Activated T-helper 17 cell treated with anti-CD3 and anti-CD28 coated beads, Interleukin-2, amount 50 U/mL, for 72 hours (primary cell): Measurements from ENCODE around the gene ZNF728. TPM values are rescaled to one million over a fixed set of nuclear protein-coding genes. Genes with fewer than 3 reads are reported as not detected.

Experiments used
- total RNA-seq, 2 donors: library from RNA; stranded (reverse); gene quantifications; one replicate each; pipeline ENCODE4 v1.2.3, GENCODE V29; 2022

Gene ZNF728
- total RNA-seq, 2 donors from 2014 or later, result 0.13 TPM; not detected in 1

Other genes starting within 250 kb of the ZNF728 start
- gene ZNF99, start 219.0 kb downstream of the ZNF728 start, total RNA-seq, result under 1 TPM in 1 of 2 donors, not detected in 1; 0.05 TPM
- under 1 TPM in 1 of 2 donors, not detected in 1; 0.24 TPM for gene ZNF723, start 170.9 kb downstream of the ZNF728 start, total RNA-seq
- under 1 TPM; 0.17 to 0.61 TPM for gene ZNF730, start 113.8 kb upstream of the ZNF728 start, total RNA-seq
- gene ZNF724, start 247.2 kb upstream of the ZNF728 start, total RNA-seq, result 10 to 100 TPM; 11.8 to 12.5 TPM